ENCODE data around the gene GRM8. TPM values are rescaled to one million over a fixed set of nuclear protein-coding genes. Genes with fewer than 3 reads are reported as not detected.

GRM8 gene
- total RNA-seq, 1 experiment from 2014 or later: not detected

GRCh38 chr7:126819197-126819484 is 433.6 kb downstream of the GRM8 start:
- H3K36me3 ChIP-seq (ENCODE audit: control insufficient read depth, insufficient read depth, low read length): no peaks in the 10 kb centered on the region
- CTCF ChIA-PET: no interaction called here
- intact Hi-C loops (cut with micrococcal nuclease; ENCODE audit: unreplicated experiment): no loop called here
- DNase-seq (ENCODE audit: low read depth, low spot score): no peak
- H3K4me3 ChIP-seq (ENCODE audit: low read depth in 2 of 2, low read length in 2 of 2): no peak overlapping the region
- no peaks in the 10 kb centered on the region for H3K4me1 ChIP-seq (ENCODE audit: control insufficient read depth, insufficient read depth, low read length)
- no peak for ATAC-seq
- H3K27me3 ChIP-seq (ENCODE audit: control insufficient read depth, insufficient read depth, low read length): no peaks in the 10 kb centered on the region
- no TSS peak for BruUV-seq (replicated peaks)
- in situ Hi-C loops (cut with HindIII; ENCODE audit: low pct_unique_long_range_greater_than_20kb, low sequenced_read_pairs): no loop called here
- H3K9me3 ChIP-seq (ENCODE audit: control insufficient read depth, insufficient read depth, low read depth, low read length): no peaks in the 10 kb centered on the region
- TF ChIP-seq CTCF (IDR thresholded peaks at IDR 0.05): no peak
- no peak for TF ChIP-seq POLR2AphosphoS5 (IDR thresholded peaks at IDR 0.05; ENCODE audit: low read depth, low read length)
- POLR2A ChIA-PET: no interaction called here
- no peak overlapping the region for H3K27ac ChIP-seq (ENCODE audit: low read length)

- ChIA-PET CTCF (no interaction called here), POLR2A (no interaction called here)
- H3K27me3 ChIP-seq (ENCODE audit: control insufficient read depth, insufficient read depth, low read length): no peaks in the 10 kb centered on the region
- ATAC-seq (no peak), DNase-seq (ENCODE audit: low read depth, low spot score) (no peak)
- no peak overlapping the region for H3K27ac ChIP-seq (ENCODE audit: low read length)
- H3K36me3 ChIP-seq (ENCODE audit: control insufficient read depth, insufficient read depth, low read length): no peaks in the 10 kb centered on the region
- TF ChIP-seq REST (IDR thresholded peaks at IDR 0.05; ENCODE audit: insufficient read depth in 1 of 2, low read depth in 2 of 2, low read length in 1 of 2): no peak
- H3K4me3 ChIP-seq (ENCODE audit: low read depth in 2 of 2, low read length in 2 of 2): no peak overlapping the region
- in situ Hi-C loops (cut with HindIII; ENCODE audit: low pct_unique_long_range_greater_than_20kb, low sequenced_read_pairs) (no loop called here), intact Hi-C loops (cut with micrococcal nuclease; ENCODE audit: unreplicated experiment) (no loop called here)
- BruUV-seq (replicated peaks): no TSS peak
- no peaks in the 10 kb centered on the region for H3K4me1 ChIP-seq (ENCODE audit: control insufficient read depth, insufficient read depth, low read length)
- no peaks in the 10 kb centered on the region for H3K9me3 ChIP-seq (ENCODE audit: control insufficient read depth, insufficient read depth, low read depth, low read length)
Measured at GRCh38 chr7:126818393-126819196, 434.1 kb downstream of the GRM8 start.

GRCh38 chr7:126809188-126809587 is 443.6 kb downstream of the GRM8 start:
- Histone ChIP-seq H3K9me3 (ENCODE audit: control insufficient read depth, insufficient read depth, low read depth, low read length) (no peaks in the 10 kb centered on the region), H3K4me1 (ENCODE audit: control insufficient read depth, insufficient read depth, low read length) (no peaks in the 10 kb centered on the region), H3K27ac (ENCODE audit: low read length) (no peak overlapping the region), H3K27me3 (ENCODE audit: control insufficient read depth, insufficient read depth, low read length) (no peaks in the 10 kb centered on the region), H3K36me3 (ENCODE audit: control insufficient read depth, insufficient read depth, low read length) (no peaks in the 10 kb centered on the region), H3K4me3 (ENCODE audit: low read depth in 2 of 2, low read length in 2 of 2) (no peak overlapping the region)
- ATAC-seq (no peak), DNase-seq (ENCODE audit: low read depth, low spot score) (no peak)
- BruUV-seq (replicated peaks): no TSS peak
- CTCF ChIA-PET: no interaction called here
- POLR2A ChIA-PET: no interaction called here
- intact Hi-C loops (cut with micrococcal nuclease; ENCODE audit: unreplicated experiment): loop anchor here (10.0 kb wide), 2 partner anchors 86 to 346 kb away; no protein-coding TSS in a partner anchor
- no peak for TF ChIP-seq REST (IDR thresholded peaks at IDR 0.05; ENCODE audit: insufficient read depth in 1 of 2, low read depth in 2 of 2, low read length in 1 of 2)
- no peak for TF ChIP-seq POLR2AphosphoS5 (IDR thresholded peaks at IDR 0.05; ENCODE audit: low read depth, low read length)
- TF ChIP-seq TCF7L2 (IDR thresholded peaks at IDR 0.05; ENCODE audit: low read depth, low read length): no peak
- TF ChIP-seq SIN3A (IDR thresholded peaks at IDR 0.05; ENCODE audit: borderline replicate concordance, insufficient read depth, low read depth, low read length): no peak
- no peak for TF ChIP-seq CTCF (IDR thresholded peaks at IDR 0.05)
- in situ Hi-C loops (cut with HindIII; ENCODE audit: low pct_unique_long_range_greater_than_20kb, low sequenced_read_pairs): no loop called here
